ENCODE data around the gene OTUB2.

DNA sequence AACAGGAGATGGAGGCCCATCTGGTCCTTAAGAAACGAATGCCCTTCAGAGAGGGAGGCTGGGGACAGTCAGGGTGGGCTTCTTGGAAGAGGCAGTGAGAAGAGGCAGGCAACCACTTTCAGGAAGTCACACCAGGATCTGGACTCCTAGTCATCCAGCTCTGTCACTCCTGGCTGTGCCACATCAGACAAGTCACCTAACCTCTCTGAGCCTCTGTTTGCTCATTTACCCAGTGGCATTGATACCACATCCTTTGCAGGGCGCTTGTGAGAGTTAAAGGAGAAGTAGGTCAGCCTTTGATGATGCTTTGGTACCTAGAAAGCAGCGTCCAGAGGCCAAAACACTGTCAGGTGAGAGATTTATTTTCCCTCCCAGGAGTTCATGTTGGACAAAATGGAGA lies 17.9 kb upstream of the OTUB2 start:
- TF ChIP-seq, protein P1, sequence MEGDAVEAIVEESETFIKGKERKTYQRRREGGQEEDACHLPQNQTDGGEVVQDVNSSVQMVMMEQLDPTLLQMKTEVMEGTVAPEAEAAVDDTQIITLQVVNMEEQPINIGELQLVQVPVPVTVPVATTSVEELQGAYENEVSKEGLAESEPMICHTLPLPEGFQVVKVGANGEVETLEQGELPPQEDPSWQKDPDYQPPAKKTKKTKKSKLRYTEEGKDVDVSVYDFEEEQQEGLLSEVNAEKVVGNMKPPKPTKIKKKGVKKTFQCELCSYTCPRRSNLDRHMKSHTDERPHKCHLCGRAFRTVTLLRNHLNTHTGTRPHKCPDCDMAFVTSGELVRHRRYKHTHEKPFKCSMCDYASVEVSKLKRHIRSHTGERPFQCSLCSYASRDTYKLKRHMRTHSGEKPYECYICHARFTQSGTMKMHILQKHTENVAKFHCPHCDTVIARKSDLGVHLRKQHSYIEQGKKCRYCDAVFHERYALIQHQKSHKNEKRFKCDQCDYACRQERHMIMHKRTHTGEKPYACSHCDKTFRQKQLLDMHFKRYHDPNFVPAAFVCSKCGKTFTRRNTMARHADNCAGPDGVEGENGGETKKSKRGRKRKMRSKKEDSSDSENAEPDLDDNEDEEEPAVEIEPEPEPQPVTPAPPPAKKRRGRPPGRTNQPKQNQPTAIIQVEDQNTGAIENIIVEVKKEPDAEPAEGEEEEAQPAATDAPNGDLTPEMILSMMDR (IDR thresholded peaks at IDR 0.05): no peak
- TF ChIP-seq, protein P2, sequence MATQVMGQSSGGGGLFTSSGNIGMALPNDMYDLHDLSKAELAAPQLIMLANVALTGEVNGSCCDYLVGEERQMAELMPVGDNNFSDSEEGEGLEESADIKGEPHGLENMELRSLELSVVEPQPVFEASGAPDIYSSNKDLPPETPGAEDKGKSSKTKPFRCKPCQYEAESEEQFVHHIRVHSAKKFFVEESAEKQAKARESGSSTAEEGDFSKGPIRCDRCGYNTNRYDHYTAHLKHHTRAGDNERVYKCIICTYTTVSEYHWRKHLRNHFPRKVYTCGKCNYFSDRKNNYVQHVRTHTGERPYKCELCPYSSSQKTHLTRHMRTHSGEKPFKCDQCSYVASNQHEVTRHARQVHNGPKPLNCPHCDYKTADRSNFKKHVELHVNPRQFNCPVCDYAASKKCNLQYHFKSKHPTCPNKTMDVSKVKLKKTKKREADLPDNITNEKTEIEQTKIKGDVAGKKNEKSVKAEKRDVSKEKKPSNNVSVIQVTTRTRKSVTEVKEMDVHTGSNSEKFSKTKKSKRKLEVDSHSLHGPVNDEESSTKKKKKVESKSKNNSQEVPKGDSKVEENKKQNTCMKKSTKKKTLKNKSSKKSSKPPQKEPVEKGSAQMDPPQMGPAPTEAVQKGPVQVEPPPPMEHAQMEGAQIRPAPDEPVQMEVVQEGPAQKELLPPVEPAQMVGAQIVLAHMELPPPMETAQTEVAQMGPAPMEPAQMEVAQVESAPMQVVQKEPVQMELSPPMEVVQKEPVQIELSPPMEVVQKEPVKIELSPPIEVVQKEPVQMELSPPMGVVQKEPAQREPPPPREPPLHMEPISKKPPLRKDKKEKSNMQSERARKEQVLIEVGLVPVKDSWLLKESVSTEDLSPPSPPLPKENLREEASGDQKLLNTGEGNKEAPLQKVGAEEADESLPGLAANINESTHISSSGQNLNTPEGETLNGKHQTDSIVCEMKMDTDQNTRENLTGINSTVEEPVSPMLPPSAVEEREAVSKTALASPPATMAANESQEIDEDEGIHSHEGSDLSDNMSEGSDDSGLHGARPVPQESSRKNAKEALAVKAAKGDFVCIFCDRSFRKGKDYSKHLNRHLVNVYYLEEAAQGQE (IDR thresholded peaks at IDR 0.05; ENCODE audit: insufficient read depth in 1 of 2, low read depth in 2 of 2, low read length in 1 of 2): no peak
- TF ChIP-seq POLR2AphosphoS5 (IDR thresholded peaks at IDR 0.05; ENCODE audit: low read depth, low read length) (no peak), SIN3A (IDR thresholded peaks at IDR 0.05; ENCODE audit: borderline replicate concordance, insufficient read depth, low read depth, low read length) (no peak)
